Endodermal cell (in vitro differentiated cells): Measurements from ENCODE around the gene SERPINE2. TPM values are rescaled to one million over a fixed set of nuclear protein-coding genes. Genes with fewer than 3 reads are reported as not detected.

Experiments
- DNase-seq: peaks from one replicate; pipeline ENCODE4 v3.0.0-alpha.2; 2017
- H3K27ac ChIP-seq: 2 replicates; pipeline ENCODE4 v1.5.1; 2013; ENCODE audit warnings: mild to moderate bottlenecking, low read depth, low read length, moderate library complexity
- H3K27me3 ChIP-seq: 2 replicates; pipeline ENCODE4 v1.6.1; 2013; ENCODE audit warnings: mild to moderate bottlenecking, low read length, moderate library complexity; ENCODE audit not compliant: insufficient read depth, control insufficient read depth, poor library complexity, severe bottlenecking
- H3K36me3 ChIP-seq: 2 replicates; pipeline ENCODE4 v1.7.0; 2013; ENCODE audit warnings: mild to moderate bottlenecking, low read length, moderate library complexity; ENCODE audit not compliant: control insufficient read depth, insufficient read depth
- H3K4me1 ChIP-seq: one replicate; pipeline ENCODE4 v1.7.0; 2013; ENCODE audit warnings: low read length; ENCODE audit not compliant: control insufficient read depth, insufficient read depth
- H3K4me3 ChIP-seq: 2 replicates; pipeline ENCODE4 v1.5.1; 2013; ENCODE audit warnings: mild to moderate bottlenecking, low read length, moderate library complexity
- H3K9ac ChIP-seq: 2 replicates; pipeline ENCODE4 v1.6.1; 2013; ENCODE audit warnings: mild to moderate bottlenecking, low read length, moderate library complexity; ENCODE audit not compliant: poor library complexity, severe bottlenecking; ENCODE audit errors: extremely low read depth
- H3K9me3 ChIP-seq: 2 replicates; pipeline ENCODE4 v1.6.1; 2013; ENCODE audit warnings: mild to moderate bottlenecking, low read length, moderate library complexity; ENCODE audit not compliant: control insufficient read depth
- H3K27ac Mint-ChIP-seq: 2 replicates; pipeline ENCODE4 v1.8.0; 2020; ENCODE audit warnings: mixed read lengths
- H3K27me3 Mint-ChIP-seq: 2 replicates; pipeline ENCODE4 v1.8.0; 2021; ENCODE audit warnings: mild to moderate bottlenecking, mixed read lengths; ENCODE audit not compliant: insufficient read depth
- H3K36me3 Mint-ChIP-seq: 2 replicates; pipeline ENCODE4 v1.8.0; 2020; ENCODE audit warnings: low read depth, mixed read lengths
- H3K4me1 Mint-ChIP-seq: 2 replicates; pipeline ENCODE4 v1.8.0; 2020; ENCODE audit warnings: mixed read lengths
- H3K4me3 Mint-ChIP-seq: 2 replicates; pipeline ENCODE4 v1.8.0; 2020; ENCODE audit warnings: mild to moderate bottlenecking, moderate library complexity, mixed read lengths
- H3K9me3 Mint-ChIP-seq: 2 replicates; pipeline ENCODE4 v1.8.0; 2020; ENCODE audit warnings: mild to moderate bottlenecking, mixed read lengths
- CTCF ChIP-seq: fragments of 200-600 bp; sonication (generic); conservative IDR thresholded peaks from 2 replicates; pipeline ENCODE4 v1.5.0; 2021; ENCODE audit warnings: antibody characterized with exemption, mild to moderate bottlenecking
- WGBS, 2 experiments: methylation state at CpG; one replicate each; pipeline versions ENCODE4 v1.1.5 to v1.1.7; 2013; ENCODE audit warnings: missing lambda C conversion rate in 2 of 2, mixed read lengths in 1 of 2; ENCODE audit not compliant: insufficient coverage in 1 of 2, insufficient read length in 1 of 2; 5-methylcytosine and 5-hydroxymethylcytosine counted together
- total RNA-seq, 2 donors: library from RNA; stranded (reverse); fragmentation: NEBNext Ultra II Directional in 1 of 2; extraction: Animal tissue kit (Norgen Biotek cat#: 25700) in 1 of 2; gene quantifications; 2 replicates in 1 of 2; 3 replicates in 1 of 2; pipeline ENCODE4 v1.2.1, GENCODE V29; 2021

SERPINE2 gene
- total RNA-seq, 2 donors from 2014 or later: 257 to 386 TPM

GRCh38 chr2:223976635-223977226 is 62.4 kb downstream of the SERPINE2 start:
- no peak for DNase-seq
- H3K36me3 ChIP-seq: peaks cover 77% of the 10 kb centered on the region
- H3K27ac Mint-ChIP-seq: no peak overlapping the region
- H3K27me3 ChIP-seq: no peaks in the 10 kb centered on the region
- H3K4me3 Mint-ChIP-seq: no peak overlapping the region
- no peaks in the 10 kb centered on the region for H3K27me3 Mint-ChIP-seq
- H3K4me1 ChIP-seq: peaks cover 3% of the 10 kb centered on the region
- no peak overlapping the region for H3K27ac ChIP-seq
- 50 to 77% methylated on average over 1 to 3 of the region's 3 CpGs for WGBS, 2 experiments
- H3K4me1 Mint-ChIP-seq: peaks cover 10% of the 10 kb centered on the region
- H3K9me3 Mint-ChIP-seq: no peaks in the 10 kb centered on the region
- no peaks in the 10 kb centered on the region for H3K9me3 ChIP-seq
- no peak overlapping the region for H3K9ac ChIP-seq
- TF ChIP-seq CTCF: no peak
- no peak overlapping the region for H3K4me3 ChIP-seq
- H3K36me3 Mint-ChIP-seq: peaks cover 55% of the 10 kb centered on the region

- H3K36me3 Mint-ChIP-seq: peaks cover 26% of the 10 kb centered on the region
- peaks cover 45% of the 10 kb centered on the region for H3K36me3 ChIP-seq
- no peak for TF ChIP-seq CTCF
- no peaks in the 10 kb centered on the region for H3K27me3 Mint-ChIP-seq
- H3K9me3 Mint-ChIP-seq: no peaks in the 10 kb centered on the region
- H3K4me1 ChIP-seq: peaks cover 3% of the 10 kb centered on the region
- H3K4me3 ChIP-seq: no peak overlapping the region
- 94 to 99% methylated on average over 3 of the region's 3 CpGs for WGBS, 2 experiments
- H3K9ac ChIP-seq: no peak overlapping the region
- DNase-seq: peak; percentile 6
- peaks cover 15% of the 10 kb centered on the region for H3K4me1 Mint-ChIP-seq
- no peak overlapping the region for H3K27ac Mint-ChIP-seq
- no peak overlapping the region for H3K27ac ChIP-seq
- H3K4me3 Mint-ChIP-seq: no peak overlapping the region
- H3K27me3 ChIP-seq: no peaks in the 10 kb centered on the region
- H3K9me3 ChIP-seq: no peaks in the 10 kb centered on the region
These were observed 65.5 kb downstream of the SERPINE2 start for GRCh38 chr2:223973606-223974005.

GRCh38 chr2:223972656-223973102 is 66.4 kb downstream of the SERPINE2 start:
- H3K27me3 Mint-ChIP-seq: no peaks in the 10 kb centered on the region
- Histone ChIP-seq H3K4me1 (peaks cover 3% of the 10 kb centered on the region), H3K4me3 (no peak overlapping the region), H3K27me3 (no peaks in the 10 kb centered on the region), H3K9me3 (no peaks in the 10 kb centered on the region), H3K9ac (no peak overlapping the region), H3K36me3 (peaks cover 42% of the 10 kb centered on the region), H3K27ac (no peak overlapping the region)
- peak; percentile 67 for DNase-seq
- no peak for TF ChIP-seq CTCF
- H3K36me3 Mint-ChIP-seq: peaks cover 21% of the 10 kb centered on the region
- H3K27ac Mint-ChIP-seq: no peak overlapping the region
- no peaks in the 10 kb centered on the region for H3K9me3 Mint-ChIP-seq
- 85 to 89% methylated on average over 3 to 7 of the region's 7 CpGs for WGBS, 2 experiments
- peaks cover 15% of the 10 kb centered on the region for H3K4me1 Mint-ChIP-seq
- no peak overlapping the region for H3K4me3 Mint-ChIP-seq
